ENCODE data around the gene GMEB2. TPM values are rescaled to one million over a fixed set of nuclear protein-coding genes. Genes with fewer than 3 reads are reported as not detected.
A peak's percentile ranks its signal among the peaks of the same experiment; 100 is the strongest.
"Not testable (repeated sequence)": the region's sequence is repeated elsewhere in the genome, so short reads cannot be mapped to it uniquely, and the experiment has no call there.

GMEB2 gene
- total RNA-seq, 1 donor from 2014 or later: 10.9 TPM

GRCh38 chr20:63636752-63637628 is 10.1 kb upstream of the GMEB2 start:
- no peak for DNase-seq

- DNase-seq: no peak
Measured at GRCh38 chr20:63635431-63636141, 8.7 kb upstream of the GMEB2 start.

DNA sequence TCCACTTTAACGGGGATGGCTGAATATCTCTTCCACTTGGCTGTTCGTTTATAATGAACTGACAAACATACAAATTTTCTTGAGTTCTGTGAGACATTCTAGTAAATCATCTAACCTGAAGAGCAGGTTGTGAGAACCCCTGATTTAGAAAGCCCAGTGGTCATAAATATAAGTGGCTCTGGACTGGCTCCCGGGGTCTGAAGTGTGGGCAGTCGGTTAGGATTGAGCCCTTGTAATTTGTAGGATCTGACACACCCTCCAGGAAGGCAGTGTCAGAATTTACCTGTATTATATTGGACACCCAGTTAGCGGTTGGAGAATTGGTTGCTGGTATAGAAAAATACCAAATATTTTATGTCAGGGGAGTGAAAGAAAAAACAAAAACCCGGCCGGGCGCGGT is 6.8 kb upstream of the GMEB2 start:
- DNase-seq: no peak

DNA sequence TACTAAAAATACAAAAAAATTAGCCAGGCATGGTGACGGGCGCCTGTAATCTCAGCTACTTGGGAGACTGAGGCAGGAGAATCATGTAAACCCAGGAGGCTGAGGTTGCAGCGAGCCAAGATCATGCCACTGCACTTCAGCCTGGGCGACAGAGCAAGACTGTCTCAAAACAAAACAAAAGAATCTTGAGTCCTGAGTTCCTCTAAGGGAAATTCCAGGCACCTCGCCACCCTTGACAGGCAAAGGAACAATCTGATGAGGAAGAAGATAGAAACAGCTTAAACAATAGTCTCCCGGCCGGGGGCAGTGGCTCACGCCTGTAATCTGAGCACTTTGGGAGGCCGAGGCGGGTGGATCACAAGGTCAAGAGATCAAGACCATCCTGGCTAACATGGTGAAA is 4.5 kb upstream of the GMEB2 start:
- peak; percentile 64 for DNase-seq

DNA sequence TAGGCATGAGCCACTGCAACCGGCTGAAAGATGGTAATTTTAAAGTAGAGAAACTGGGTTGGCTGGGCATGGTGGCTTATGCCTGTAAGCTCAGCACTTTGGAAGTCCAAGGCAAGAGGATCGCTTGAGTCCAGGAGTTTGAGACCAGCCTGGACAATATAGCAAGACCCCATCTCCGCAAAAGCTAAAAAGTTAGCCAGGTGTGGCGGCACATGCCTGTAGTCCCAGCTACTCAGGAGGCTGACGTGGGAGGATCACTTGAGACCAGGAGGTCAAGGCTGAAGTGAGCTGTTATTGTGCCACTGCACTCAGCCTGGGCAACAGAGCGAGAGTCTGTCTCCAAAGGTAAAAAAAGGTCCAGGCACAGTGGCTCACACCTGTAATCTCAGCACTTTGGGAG is 4.1 kb upstream of the GMEB2 start:
- DNase-seq: not testable (repeated sequence)

GRCh38 chr20:63628246-63628975 is 1.5 kb upstream of the GMEB2 start:
- peak; percentile 87 for DNase-seq

DNA sequence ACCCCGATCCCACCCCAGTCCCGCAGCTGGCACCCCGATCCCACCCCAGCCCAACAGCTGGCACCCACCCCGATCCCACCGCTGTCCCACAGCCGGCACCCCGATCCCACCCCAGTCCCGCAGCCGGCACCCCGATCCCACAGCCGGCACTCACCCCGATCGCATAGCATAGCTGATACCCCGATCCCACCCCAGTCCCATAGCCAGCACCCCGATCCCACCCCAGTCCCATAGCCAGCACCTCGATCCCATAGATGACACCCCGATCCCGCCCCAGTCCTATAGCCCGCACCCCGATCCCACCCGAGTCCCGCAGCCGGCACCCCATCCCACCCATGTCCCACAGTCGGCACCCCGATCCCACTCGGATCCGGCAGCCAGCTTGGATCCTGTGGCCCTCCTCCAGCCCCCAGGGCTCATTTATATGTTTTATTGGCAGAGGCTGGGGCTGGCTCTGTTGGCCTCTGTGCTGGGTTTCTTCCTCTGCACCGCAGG is 897 bp upstream of the GMEB2 start:
- no peak for DNase-seq

- DNase-seq: peak; percentile 97
Measured at GRCh38 chr20:63627129-63627750, 339 bp upstream of the GMEB2 start.

DNA sequence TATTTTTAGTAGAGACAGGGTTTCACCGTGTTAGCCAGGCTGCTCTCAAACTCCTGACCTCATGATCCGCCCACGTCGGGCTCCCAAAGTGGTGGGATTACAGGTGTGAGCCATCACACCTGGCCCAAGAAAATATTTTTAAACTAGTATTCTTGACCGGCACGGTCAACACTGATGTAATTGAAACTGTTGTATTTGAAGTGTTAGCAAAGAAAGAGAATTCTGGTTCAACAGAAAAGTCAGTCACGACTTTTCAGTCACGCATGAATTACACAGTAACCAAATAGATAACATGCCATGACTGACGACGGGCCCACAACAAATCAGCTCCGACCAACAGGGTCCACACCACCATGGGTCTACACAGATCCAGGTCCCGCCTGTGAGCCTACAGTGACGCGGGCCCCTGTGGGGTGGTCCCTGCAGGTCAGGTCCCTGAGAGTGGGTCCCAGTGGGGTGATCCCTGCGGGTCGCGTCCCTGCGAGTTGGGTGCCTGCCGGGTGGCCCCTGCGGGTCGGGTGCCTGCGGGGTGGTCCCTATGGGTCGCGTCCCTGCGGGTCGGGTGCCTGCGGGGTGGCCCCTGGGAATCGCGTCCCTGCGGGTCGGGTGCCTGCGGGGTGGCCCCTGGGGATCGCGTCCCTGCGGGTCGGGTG is 1.0 kb downstream of the GMEB2 start:
- peak; percentile 35 for DNase-seq

- no peak for DNase-seq
Measured at GRCh38 chr20:63624486-63624885, 2.4 kb downstream of the GMEB2 start.

- no peak for DNase-seq
Measured at GRCh38 chr20:63622732-63623131, 4.2 kb downstream of the GMEB2 start.

DNA sequence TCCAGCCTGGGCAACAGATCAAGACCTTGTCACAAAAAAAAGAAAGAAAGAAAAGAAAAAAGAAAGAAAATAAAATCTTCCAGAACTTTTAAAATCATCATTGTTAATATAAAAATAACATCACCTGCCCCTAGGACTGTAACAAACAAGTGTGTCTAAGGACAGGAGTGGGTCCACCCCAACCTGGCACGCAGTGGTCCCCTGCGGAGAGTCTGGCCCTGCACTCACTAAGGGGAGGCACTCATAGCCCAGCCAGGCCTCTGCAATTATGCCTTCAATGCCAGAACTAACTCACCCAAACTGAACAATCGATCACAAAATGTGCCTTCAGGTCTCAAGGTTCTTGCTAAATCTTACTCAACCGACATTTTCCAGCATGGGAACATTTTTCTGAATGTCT is 4.8 kb downstream of the GMEB2 start:
- no peak for DNase-seq

DNA sequence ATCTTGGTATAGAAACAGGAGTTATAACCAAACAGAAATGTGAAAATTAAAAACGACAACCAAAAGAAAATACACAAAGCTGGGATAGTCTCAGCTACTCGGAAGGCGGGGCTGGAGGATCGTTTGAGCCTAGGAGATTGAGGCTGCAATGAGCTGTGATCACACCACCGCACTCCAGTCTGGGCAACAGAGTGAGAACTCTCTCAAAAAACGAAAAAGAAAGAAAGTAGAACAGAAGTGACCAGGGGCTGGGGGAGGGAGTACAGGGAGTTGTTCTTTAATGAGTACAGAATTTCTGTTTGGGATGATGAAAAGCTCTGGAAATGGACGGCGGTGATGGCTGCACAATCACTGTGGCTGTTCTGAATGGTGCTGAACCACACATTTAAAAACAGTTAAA is 5.9 kb downstream of the GMEB2 start:
- DNase-seq: no peak

DNA sequence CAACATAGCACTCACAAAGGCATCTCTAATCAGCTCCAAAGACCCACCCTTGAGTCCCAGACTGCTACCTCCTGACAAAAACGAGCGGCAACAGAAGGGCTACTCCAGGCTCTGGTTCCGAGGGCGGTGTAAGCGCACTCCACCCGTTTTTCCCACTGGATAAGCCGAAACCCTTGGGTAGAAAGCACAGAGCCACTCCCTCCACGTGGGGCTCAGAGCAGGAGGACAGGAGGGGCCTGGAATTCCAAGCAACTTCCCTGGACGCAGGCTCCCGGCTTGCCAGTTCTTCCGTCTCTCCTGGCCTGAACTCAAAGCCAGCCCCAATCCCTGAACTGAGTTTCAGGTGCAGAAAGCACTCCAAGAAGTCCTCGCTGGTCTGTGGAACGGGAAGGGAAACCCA is 7.4 kb downstream of the GMEB2 start:
- DNase-seq: no peak

GRCh38 chr20:63619086-63619485 is 7.8 kb downstream of the GMEB2 start:
- DNase-seq: no peak

DNA sequence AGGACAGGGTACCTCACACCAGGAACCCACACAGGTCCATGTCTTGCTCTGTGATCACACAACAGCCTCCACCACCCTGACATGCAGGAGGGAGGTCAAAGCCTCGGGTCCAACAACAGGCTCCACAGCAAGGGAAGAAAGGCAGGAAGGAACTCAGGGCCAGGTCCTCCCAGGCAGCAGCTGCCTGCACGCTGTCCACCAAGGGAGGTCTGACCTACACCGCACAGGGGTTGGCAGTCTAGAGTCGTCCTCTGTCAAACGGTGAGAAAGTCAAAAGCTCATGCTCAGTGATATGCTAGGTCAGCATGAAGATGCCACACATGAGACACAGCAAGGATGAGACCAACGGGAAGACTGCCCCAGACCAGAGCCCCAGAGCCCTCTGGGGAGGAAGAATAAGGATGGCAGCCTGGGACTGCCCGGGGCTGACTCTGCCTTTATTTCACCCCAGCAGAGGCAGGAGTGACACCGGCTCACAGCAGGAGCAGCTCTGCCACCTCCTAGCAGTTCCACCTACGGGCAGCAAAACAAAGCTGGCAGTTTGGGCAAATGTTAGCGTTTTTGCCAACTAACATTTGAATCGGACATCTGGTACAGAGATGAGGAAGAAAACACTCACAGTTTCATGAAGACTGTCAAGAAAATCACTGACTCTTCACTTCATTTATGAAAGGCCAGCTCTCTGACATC is 8.5 kb downstream of the GMEB2 start:
- DNase-seq: no peak

- DNase-seq: no peak
Measured at GRCh38 chr20:63617876-63618265, 9.0 kb downstream of the GMEB2 start.

DNA sequence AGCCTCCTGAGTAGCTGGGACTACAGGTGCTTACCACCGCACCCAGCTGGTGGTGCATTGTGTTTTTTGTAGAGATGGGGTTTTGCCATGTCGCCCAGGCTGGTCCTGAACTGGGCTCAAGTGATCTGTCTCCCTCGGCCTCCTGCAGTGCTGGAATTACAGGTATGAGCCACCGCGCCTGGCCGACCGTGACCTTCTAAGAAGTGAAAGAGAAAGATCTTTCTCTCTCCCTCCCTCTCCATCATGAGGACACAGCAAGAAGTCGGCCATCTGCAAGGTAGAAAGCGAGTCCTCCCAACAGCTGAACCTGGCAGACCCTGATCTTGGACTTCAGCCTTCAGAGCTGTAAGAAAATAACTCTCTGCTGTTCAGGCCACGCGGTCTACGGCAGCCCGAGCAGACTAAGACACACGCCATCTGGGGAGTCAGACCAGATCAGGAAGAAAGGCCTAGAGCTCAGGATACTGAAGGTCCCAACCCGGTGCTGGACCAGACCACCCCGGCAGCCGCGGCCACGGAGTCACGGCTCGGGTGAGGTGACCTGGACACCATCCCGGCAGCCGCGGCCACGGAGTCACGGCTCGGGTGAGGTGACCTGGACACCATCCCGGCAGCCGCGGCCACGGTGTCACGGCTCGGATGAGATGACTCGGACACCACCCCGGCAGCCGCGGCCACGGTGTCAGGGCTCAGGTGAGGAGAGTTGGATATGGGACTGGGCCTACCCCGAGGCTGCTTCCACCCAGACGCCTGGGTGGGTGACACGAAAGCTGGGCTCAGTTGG is 9.6 kb downstream of the GMEB2 start:
- DNase-seq: no peak

- DNase-seq: not testable (repeated sequence)
Measured at GRCh38 chr20:63613863-63614594, 12.9 kb downstream of the GMEB2 start.
